CD4-positive, alpha-beta T cell treated with Interleukin-4 for 4 hours (primary cell): ENCODE data around the gene MAPK10.
"Not testable (repeated sequence)": the region's sequence is repeated elsewhere in the genome, so short reads cannot be mapped to it uniquely, and the experiment has no call there.

Experiments
- DNase-seq: peaks from one replicate; pipeline ENCODE4 v3.0.0-alpha.2; 2020

The MAPK10 gene

DNA sequence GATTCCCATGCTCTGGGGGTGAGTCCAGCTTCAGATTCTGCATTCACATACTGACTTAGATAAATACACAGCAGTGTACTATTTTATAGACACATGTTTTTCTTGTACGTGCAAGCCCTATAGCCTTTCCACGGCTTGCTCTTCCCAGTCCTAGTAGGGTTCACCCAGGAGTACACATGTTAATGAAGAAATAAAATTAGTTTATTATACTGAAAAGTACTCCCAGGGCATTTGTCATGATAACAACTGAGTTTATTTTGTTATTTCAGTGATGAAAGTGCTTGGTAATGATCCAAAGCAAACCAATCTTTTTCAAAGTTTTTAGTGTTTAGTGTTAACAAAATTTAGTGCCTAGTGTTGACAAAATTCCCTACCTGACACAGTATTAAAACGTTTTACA is 21.3 kb downstream of the MAPK10 start:
- DNase-seq: no peak

DNA sequence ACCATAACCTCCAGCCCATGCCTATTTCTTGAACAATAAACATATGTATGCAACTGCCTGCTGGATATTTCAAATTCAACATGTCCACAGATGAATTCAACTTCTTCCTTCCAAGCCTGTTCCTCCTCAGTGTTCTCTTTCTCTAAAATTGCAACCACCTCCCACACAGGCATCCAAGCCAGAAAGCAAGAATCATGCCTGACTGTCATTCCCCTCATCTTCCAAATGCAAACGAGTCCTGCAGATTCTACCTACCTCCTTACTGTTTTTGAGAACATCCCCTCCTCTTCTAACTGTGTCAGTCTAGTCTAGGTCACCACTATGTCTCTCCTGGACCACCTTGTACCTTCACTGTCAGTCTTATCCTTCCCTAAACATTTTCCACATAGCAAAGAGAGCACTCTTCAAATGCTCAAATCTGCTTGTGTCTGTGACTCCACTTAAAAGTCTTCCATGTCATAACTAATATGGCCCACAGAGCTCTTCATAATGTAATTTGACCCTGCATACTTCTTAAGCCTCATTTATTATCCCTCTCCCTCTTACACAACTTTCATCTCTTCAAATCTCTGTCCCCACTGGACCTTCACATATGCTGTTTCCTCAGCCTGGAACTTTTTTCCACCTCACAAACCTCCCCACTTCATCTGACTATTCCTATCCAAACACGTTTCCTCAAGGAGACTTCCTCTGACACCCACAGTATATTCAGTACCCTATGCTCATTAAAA is 25.7 kb downstream of the MAPK10 start:
- no peak for DNase-seq

DNA sequence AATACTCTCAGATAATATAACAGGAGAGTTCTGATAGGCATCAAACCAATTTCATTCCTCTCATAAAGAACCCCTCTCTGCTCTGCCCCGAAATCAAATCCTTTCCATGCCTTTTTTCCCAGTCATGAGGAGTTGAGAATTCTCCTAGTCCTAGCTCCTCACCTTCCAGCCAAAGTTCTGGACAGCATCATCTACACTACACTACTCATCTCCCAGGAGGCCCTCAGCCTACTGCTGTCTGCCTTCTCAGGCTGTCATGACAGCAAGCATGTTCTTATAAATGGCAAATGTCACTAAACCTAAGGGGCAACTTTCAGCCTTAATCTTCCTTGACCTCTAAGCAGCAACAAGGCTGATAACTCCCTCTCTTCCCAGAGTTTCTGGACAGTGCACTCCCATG is 26.6 kb downstream of the MAPK10 start:
- DNase-seq: no peak

DNA sequence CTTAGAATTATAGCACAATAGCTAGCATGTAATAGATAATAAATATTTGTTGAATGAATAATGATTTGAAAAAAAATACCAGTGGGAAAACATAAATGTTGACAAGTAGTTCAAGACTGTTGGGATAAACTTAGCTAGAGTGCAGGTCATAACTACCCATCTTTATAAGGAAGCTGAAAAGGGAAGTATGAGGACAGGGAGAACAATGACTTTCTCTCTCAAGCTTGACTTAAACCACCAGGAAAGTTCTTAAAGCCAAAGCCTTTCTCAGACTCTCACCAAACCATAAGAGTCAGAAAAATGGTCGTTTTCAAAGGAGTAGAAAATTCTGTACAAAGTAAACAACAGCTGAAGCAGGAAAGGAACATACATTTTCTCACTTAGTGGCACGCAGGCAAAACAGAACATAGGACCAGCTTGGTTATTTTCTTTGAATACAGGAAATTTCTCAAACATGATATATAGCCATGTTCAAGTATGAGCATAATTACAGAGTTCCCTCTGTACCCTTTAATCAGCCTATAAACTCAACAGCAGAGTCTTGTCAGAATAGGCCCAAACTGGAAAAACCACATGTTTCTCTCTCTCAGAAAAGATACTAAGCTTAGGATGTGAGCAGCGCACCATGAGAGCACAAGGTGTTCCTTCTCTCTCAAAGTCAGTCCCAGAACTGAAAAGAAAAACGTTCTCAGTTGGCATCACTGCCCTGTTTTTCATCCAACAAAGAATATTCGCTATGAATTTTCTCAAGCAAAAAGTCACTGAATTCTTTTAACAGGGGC is 28.7 kb downstream of the MAPK10 start:
- DNase-seq: no peak

DNA sequence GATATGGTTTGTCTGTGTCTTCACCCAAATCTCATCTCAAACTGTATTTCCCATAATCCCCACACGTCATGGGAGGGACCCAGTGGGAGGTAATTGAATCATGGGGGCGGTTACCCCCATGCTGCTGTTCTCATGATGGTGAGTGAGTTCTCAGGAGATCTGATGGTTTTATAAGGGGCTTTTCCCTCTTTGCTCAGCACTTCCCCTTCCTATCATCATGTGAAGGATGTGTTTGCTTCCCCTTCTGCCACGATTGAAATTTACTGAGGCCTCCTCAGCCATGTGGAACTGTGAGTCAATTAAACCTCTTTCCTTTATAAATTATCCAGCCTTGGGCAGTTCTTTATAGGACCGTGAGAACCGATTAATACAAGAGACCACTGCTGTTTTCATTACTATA is 29.4 kb downstream of the MAPK10 start:
- not testable (repeated sequence) for DNase-seq

DNA sequence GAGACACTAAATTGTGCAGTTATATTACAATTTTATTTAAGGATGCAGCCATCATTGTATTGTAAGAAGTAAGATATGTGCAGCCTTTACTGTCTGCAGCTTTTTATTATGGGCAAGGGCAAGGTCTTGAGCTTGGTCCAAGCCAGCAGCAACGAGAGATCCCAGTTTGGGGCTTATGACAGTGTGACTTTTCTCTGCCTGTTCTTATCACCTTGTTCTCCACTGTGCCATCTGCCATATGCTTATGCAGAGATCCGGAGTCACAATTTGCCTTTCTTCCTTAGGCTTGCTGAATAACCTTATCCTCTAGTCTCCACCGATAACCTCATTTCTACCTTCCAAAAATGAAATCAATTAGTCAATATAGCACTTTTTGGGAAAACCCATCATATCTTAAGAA is 30.4 kb downstream of the MAPK10 start:
- DNase-seq: no peak

DNA sequence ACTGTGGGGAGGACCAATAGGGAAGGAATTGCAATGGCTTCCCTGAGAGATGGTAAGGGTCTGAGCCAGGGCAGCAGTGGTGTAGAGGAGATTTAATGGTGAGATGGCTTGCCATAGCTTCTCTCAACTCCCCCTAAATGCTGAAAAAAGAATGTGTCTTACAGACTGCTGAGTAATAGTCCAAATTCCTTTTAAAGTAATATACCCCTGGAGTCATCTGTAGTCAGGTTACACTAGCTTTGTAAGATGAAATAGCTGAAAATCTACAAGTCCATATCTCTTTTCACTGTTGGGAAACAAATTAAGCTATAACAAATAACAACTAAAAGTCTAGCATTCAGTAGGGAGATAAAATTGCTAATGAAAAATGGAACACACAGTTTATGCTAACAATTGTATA is 33.5 kb downstream of the MAPK10 start:
- no peak for DNase-seq

DNA sequence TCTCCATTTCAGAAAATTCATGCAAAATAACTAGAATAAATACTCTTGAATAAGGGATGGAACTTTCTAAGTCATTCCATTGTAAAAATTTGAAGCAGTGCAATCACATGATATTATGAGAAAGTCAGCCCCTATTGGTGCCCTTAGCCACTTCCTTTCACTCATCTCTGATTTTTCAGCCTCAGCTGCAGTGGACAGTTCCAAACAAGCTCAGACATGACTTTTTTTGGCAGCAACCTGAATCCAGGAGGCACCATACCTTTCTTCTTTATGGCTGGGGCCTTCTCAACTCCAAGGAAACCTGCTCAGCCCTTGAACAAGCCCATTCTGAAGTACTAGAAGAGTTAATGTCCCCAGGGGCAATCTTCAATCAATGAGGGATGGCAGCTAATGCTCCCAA is 40.5 kb downstream of the MAPK10 start:
- DNase-seq: no peak

DNA sequence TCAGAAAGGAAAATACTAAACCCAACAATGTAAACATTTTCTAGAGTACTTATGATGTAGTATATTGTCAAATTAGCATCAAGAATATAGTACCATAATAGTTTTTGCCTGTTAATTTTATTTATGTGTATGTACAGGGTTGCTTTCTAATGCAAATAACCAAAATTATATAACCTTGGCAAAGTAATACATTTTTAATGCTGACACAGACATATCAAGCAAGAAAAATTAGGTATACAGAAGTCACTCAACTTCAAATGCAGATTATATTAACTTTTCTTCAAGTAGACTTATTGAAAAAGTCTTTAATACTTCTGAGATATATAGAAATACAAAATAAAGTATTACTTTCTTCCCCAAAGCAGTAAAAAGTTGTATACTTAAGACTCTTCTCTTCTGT is 44.3 kb downstream of the MAPK10 start:
- DNase-seq: no peak

DNA sequence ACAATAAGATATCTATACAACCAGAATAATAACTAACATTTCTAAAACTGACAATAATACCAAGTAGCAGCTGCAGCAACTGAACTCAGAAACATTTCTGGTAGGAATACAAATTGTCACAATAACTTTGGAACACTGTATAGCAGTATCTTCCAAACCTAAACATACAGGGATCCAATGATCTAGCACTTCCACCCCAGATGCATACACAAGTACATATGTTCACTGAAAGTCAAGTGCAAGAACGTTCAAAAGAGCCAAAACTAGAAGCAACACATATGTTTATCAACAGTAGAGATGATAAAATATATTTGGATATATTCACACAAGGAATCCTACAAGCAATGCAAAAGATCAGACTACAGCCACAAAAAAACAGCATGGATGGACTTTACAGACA is 46.2 kb downstream of the MAPK10 start:
- DNase-seq: no peak

DNA sequence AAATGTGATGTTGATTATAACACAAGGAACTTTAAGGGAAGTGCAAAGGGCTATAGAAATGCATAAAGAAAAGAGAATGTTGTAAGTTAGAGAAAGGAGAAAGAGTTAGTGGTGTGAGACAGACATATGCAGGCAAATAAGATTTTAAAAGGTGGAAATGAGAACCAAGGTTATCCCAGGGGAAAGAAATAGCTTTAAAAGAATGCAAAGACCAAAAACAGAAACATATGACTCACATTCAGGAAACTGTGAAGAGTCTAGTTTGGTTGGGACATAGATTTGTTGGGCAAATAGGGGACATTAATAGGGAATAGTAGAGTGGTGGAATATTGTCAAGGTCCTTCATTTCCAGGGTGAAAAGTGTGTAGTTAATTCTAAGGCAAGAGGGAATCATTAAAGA is 52.4 kb downstream of the MAPK10 start:
- no peak for DNase-seq

DNA sequence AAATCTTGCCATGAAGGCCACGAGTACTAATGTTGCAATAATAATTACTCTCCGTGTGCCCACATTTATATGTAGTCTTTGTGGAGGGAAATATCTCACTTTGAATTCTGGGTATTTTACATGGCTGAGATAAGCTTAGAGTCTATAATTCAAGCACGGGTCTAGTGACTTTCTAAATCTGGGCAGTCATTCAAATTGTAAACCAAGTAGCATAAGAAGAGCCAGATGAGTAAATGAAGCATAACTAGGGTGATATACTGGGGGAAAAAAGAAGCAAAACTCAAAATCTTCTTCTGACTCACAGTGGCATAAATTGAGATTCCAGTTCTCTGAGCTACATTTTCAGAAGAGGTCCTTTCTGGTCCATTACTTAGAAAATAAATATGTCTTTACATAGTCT is 53.0 kb downstream of the MAPK10 start:
- DNase-seq: no peak

DNA sequence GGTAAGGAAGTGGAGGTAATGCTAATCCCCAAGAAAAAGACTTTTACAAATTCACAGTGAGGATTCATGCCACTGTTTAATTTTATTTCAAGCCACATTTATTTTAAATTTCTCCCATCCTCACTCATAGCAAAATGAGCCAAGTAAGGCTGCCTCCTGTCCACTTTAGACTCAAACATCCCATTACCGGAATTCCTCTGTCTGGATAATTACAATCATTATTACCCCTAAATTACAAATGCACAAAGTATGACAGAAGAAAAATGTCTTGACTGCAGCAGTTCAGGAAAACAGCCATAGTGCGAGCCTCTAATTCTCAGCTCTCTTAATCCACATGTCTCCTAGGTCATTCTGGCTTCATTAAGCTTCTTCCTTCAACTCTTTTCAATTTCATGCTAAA is 57.0 kb downstream of the MAPK10 start:
- DNase-seq: no peak

DNA sequence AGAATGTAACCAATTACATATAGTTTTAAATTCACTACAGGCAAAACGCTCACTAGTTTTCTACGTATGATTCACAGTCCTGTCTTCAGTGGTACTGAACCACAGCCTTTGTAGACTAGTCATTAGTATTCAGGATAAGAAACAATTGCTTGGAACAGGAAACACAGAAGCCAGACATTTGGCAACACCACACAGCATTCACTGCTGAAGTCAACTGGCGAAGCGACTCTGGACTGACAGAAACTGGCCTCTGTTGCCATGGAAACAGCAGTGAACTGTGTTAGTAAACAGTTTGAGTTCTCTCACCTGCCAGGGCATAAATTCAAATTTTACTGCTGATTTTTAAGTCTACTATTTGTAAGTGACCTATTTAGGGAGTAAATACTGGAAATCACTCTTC is 57.6 kb downstream of the MAPK10 start:
- DNase-seq: no peak

DNA sequence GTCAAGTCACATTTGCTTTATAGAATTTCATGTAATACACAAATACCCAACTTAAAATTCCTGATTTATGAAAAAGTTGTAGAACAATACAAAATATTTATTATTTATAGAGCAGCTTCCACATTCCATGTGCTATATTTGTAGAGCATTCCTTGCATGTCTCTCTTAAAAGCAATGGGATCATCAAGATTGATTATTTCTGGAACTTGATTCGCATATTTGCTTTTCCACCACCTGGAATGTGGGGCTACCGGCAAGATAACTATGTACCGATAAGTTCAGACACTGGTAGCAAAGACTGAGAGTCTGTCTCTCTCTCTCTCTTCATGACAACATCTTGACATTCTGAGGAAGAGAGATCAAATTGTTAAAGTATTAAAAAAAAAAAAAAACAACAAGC is 59.3 kb downstream of the MAPK10 start:
- no peak for DNase-seq

DNA sequence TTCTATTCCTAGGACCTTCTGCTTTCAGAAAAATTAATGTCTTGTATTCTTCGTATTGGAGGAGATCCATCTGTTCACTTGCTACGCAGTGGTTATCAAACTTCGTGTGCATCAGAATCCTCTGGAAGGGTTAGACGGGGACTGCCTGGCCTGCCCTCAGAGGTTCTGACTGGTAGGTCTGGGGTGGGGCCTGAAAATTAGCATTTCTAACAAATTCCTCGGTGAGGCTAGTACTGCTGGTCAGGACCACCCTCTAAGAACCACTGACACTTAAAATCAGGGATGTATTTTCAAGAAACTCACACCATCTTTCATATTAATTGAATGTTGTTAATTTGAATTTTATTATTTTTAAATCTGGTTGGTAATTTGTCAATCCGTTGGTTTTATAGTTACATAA is 63.0 kb downstream of the MAPK10 start:
- DNase-seq: no peak

DNA sequence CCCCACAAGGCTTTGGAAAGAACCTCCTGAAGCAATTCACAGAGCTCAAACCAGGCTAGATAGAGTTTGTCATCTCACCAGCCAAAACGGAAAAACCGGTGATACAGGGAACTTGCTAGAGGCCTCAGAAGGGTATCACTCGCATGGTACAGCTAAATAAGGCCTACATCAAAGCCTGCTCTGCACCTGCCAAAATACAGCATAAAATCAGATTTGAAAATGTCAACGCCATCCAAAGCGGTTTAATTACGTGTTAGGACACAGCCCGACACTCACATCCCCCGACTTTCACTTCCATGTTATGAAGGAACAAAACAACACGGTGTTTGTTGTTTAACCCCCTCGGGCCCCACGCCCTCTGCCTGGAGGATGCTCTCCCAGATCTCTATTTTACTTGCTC is 65.0 kb downstream of the MAPK10 start:
- no peak for DNase-seq

DNA sequence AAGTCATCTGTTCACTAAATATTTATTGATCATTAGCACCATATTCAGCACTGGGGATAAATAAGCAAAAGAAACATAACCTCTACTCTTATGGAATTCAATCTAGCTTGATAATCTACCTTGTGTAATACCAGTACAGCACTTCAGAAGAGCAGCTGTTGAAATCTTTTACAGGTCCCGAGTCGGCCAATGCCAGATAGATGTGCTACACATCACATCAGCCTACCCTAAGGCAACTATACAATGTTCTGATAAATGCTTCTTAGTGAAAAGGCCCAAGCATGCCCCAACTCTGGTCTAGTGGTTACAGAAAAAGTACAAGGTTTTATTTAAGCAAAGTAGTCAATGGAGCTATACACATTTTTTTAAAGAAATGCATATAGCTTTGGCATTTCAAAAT is 68.7 kb downstream of the MAPK10 start:
- DNase-seq: no peak

DNA sequence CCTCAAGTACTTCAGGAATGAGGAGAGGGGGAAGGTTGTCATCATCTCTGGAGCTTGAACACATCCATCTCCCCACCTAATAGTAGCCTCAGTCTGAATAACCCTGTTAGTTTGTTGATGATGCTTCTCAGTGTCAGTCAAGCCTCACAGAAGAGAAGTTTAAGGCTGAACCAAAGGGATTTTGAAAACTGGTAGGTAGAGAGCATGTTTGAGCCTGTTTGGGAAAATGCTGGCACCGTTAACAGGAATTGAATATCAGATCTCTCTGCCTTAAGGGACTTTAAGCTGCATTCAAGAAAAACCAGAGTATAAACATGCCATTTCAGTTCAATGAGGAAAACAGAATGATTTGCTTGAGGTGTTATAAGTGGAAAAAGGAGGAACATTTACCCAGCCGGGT is 73.1 kb downstream of the MAPK10 start:
- no peak for DNase-seq

DNA sequence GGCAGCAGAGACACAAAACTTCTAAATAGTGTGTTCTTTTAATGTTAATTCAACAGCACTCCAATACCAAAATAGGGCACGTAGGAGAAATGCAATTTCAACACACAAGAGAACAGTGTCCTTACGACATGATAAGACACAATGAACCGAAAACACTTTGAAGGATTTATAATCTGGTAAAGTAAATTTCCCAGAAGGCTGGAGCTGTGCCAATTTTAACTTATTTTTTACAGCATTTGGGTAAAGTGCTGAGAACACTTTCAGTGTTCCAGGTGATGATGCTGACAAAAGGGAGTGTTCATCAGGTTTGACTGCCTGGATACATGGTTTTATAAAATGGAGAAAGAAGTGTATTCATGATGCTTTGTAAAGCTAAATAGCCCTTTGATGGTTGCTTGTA is 76.5 kb downstream of the MAPK10 start:
- DNase-seq: no peak

DNA sequence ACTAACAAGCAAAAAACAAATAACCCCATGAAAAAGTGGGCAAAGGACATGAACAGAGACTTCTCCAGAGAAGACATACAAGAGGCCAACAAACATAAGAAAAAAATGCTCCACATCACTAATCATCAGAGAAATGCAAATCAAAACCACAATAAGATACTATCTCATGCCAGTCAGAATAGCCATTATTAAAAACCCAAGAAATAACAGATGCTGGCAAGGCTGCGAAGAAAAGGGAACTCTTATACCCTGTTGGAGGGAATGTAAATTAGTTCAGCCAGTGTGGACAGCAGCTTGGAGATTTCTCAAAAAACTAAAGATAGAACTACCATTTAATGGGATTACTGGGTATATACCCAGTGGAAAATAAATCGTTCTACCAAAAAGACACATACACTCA is 79.6 kb downstream of the MAPK10 start:
- DNase-seq: no peak

DNA sequence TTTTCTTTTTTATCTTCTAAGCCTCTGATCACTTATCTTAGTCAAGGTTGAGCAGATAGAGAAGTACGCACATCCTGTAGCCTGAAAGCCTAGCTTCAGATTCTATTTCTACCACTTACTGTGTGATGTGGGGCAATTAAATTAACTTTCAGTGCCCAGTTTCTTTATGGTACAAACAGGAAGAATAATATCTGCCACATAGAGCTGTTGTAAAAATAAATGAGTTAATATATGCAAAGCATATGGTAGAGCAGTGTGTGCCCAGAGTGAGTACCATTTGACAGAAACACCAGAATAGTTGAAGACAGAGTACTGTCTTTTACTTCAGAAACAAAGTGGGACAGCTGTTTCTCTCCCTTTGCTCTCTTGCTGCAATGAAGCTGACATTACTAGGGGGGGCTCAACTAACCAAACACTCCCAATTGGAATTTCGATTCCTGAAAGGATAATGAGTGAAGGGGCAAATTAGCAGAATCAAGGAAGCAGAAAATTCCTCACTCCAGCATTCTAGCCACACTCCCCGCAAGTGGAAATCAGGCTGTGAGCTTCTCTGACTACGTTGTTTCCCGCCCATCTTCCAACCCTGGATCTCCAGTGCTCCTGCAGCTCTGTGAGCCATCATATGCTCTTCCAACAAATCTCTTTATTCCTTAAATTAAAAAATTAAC is 80.4 kb downstream of the MAPK10 start:
- no peak for DNase-seq

DNA sequence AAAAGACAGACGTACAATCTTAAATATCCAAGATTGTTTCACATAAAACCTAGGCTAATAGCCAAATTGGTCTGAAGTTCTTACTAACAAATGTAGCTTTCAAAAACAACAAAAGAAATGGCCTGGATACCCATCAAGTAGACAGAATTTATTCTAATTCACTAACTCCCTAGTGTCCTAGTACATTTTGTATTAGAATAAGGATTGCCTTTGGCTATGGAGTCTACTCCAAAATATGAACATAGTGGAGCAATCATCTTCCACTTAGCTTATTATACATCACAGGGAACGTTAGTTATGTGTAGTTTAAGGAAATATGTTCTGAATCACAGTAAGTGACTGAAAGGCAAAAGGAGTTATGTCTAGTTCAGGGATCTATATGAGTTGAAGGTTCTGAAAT is 81.7 kb downstream of the MAPK10 start:
- DNase-seq: no peak

DNA sequence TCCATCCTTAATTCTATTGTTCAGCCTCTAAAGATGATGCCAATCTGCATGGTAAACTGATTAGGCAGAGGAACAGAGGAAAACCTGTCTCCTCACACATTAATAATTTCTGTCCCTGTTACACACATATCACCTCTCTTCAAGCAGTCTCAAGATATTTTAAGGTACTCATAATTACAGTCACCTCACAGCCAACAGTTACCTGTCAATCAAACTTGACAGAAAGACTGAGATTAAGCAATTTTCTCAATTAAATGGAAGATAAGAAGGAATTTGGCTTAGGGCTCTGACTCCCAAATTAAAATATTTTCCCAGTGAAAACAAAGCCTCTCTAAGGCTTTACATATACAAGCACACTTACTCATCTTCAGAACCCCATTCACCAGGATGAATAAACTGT is 85.2 kb downstream of the MAPK10 start:
- no peak for DNase-seq
